ENCODE data around the gene SLC25A53. TPM values are rescaled to one million over a fixed set of nuclear protein-coding genes. Genes with fewer than 3 reads are reported as not detected.
A peak's percentile ranks its signal among the peaks of the same experiment; 100 is the strongest.
"Not testable (repeated sequence)": the region's sequence is repeated elsewhere in the genome, so short reads cannot be mapped to it uniquely, and the experiment has no call there.

The SLC25A53 gene
- total and polyA plus RNA-seq, 2 of the 4 experiments (the other 2 are of a cell fraction), result 3.7 to 5.9 TPM

DNA sequence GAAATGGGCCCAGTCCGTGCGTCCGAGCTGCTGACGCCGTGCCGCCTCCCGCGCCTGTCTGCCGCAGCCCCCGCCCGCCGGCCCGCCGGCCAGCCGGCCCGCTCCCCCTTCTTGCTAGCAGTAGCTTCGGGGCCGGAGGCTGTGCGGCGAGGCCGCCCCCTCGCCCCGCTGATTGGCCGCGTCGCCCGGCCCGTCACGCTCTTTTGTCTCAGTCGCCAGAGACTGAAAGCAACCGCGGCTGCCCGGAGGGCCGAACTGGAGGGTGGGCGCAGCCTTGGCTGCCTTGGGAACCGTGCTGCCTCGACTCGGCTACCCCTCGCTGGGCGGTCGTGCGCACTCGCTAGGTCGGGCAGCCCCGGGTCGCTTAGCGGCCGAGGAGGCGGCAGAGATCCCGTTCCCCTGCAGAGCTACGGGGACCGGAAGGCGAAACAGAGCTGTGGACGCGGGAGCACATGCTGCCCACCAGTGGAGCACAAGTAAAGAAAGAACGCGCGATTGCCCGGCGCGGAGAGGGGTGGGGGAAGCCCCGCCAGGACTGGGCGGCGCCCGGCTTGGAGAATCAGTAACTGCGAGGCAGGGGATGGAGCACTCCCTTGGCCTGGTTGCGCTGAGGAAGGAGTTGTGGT, 44.4 kb downstream of the SLC25A53 start, which contains the start of gene ZCCHC18:
Gene ZCCHC18 (plus strand): TSS at position 198 of the 626 bp plus-strand sequence. CDS start 1,589 bp downstream, outside the sequence.
- Histone ChIP-seq H2BK20ac (ENCODE audit: low read depth, low read length) (no peak within 1 kb of the TSS), H2BK15ac (ENCODE audit: low read depth, low read length) (no peak within 1 kb of the TSS), H3K4me2 (ENCODE audit: low read depth, low read length) (peak within 1 kb of the TSS; percentile 87), H3K4ac (ENCODE audit: low read depth, low read length) (no peak within 1 kb of the TSS; the same call in 1 of the 2 replicates), H4K91ac (ENCODE audit: insufficient read depth, low read depth, low read length) (no peak within 1 kb of the TSS), H3K23ac (ENCODE audit: low read depth, low read length) (0 out of 2 replicates have a peak within 1 kb of the TSS, but pooled peaks have one; percentile 24), H3K27me3 (ENCODE audit: control insufficient read depth, insufficient read depth, low read length) (peaks cover 6% of the 10 kb centered on the region; the same call in 1 of the 2 replicates), H3K4me1 (ENCODE audit: control insufficient read depth, insufficient read depth, low read length) (no peaks in the 10 kb centered on the region), H3K9ac (ENCODE audit: low read depth, low read length) (peak within 1 kb of the TSS; percentile 69), H4K20me1 (ENCODE audit: insufficient read depth, low read length) (no peaks in the 10 kb centered on the region), H3K18ac (ENCODE audit: low read depth, low read length) (no peak within 1 kb of the TSS; the same call in 1 of the 2 replicates), H4K5ac (ENCODE audit: low read depth, low read length) (peak within 1 kb of the TSS; percentile 60), H3K79me1 (ENCODE audit: low read depth in 1 of 2, low read length in 2 of 2) (no peaks in the 10 kb centered on the region), H3K27ac (ENCODE audit: insufficient read depth, low read length) (peak within 1 kb of the TSS; percentile 35; the same call in 1 of the 2 replicates), H3K9me1 (ENCODE audit: insufficient read depth, low read length) (no peaks in the 10 kb centered on the region), H3K14ac (replicated peaks; ENCODE audit: low read depth, low read length) (no peak within 1 kb of the TSS), H3K9me3 (ENCODE audit: control insufficient read depth, insufficient read depth, low read length) (no peaks in the 10 kb centered on the region), H2BK120ac (ENCODE audit: low read depth, low read length) (peak within 1 kb of the TSS; percentile 30; the same call in 1 of the 2 replicates), H3K4me3 (ENCODE audit: insufficient read depth, low read depth, low read length) (peak within 1 kb of the TSS; percentile 96), H2BK5ac (ENCODE audit: low read depth, low read length, poor library complexity, severe bottlenecking) (peak within 1 kb of the TSS; percentile 32), H3K56ac (ENCODE audit: extremely low read depth, insufficient read depth, low read length) (no peak within 1 kb of the TSS), H4K8ac (ENCODE audit: low read depth in 2 of 2, low read length in 2 of 2) (peak within 1 kb of the TSS; percentile 16 to 22; a peak in 2 of 4 replicates), H2AFZ (replicated peaks; ENCODE audit: low read length, poor library complexity) (peak within 1 kb of the TSS; percentile 91), H2AK5ac (ENCODE audit: low read depth, low read length) (no peak within 1 kb of the TSS), H2AK9ac (replicated peaks; ENCODE audit: low read depth, low read length, poor library complexity) (peak within 1 kb of the TSS; percentile 71), H3K36me3 (ENCODE audit: control insufficient read depth, insufficient read depth, low read length) (no peaks in the 10 kb centered on the region)
- DNase-seq (peak; percentile 57), ATAC-seq (ENCODE audit: low read depth) (peak; percentile 92)
- dilution Hi-C loops (cut with HindIII; ENCODE audit: low sequenced_read_pairs, unreplicated experiment), result no loop called here
- BruUV-seq (replicated peaks), result no TSS peak
- in situ Hi-C loops (cut with MboI; ENCODE audit: low sequenced_read_pairs), result loop anchor here (25.0 kb wide), 1 partner anchor 275 kb away; the partner anchor contains the start of gene RAB9B
- CTCF ChIA-PET, result interaction anchor here (1.0 to 1.3 kb wide), 3 partner anchors 11 to 14 kb away, joined by 3 to 4 read pairs (median 3); no protein-coding TSS in a partner anchor
- 0 out of 2 replicates have a peak, but pooled peaks have one; percentile 41 for TF ChIP-seq MXI1 (IDR thresholded peaks at IDR 0.05; ENCODE audit: borderline replicate concordance, low read depth, low read length)
- TF ChIP-seq FOS (IDR thresholded peaks at IDR 0.05; ENCODE audit: low read depth, low read length), result no peak
- TF ChIP-seq BHLHE40 (IDR thresholded peaks at IDR 0.05; ENCODE audit: low read depth, low read length), result no peak
- peak; percentile 46; the same call in 1 of the 2 replicates for TF ChIP-seq MAZ (IDR thresholded peaks at IDR 0.05; ENCODE audit: borderline replicate concordance, low read depth, low read length)
- peak; percentile 56 for TF ChIP-seq POLR2A (IDR thresholded peaks at IDR 0.05; ENCODE audit: low read depth, low read length)
- 9% methylated on average over 13 of the region's 67 CpGs; no CpG with 5 or more reads in 1 of the 2 experiments for WGBS, 2 experiments (ENCODE audit: extremely low coverage in 2 of 2, insufficient read length in 1 of 2)
- intact Hi-C loops (cut with micrococcal nuclease), result loop anchor here (1.0 to 5.0 kb wide), 3 partner anchors 14 to 425 kb away; partner anchors contain the start of gene MORF4L2
- POLR2A ChIA-PET (ENCODE audit: unreplicated experiment), result no interaction called here

DNA sequence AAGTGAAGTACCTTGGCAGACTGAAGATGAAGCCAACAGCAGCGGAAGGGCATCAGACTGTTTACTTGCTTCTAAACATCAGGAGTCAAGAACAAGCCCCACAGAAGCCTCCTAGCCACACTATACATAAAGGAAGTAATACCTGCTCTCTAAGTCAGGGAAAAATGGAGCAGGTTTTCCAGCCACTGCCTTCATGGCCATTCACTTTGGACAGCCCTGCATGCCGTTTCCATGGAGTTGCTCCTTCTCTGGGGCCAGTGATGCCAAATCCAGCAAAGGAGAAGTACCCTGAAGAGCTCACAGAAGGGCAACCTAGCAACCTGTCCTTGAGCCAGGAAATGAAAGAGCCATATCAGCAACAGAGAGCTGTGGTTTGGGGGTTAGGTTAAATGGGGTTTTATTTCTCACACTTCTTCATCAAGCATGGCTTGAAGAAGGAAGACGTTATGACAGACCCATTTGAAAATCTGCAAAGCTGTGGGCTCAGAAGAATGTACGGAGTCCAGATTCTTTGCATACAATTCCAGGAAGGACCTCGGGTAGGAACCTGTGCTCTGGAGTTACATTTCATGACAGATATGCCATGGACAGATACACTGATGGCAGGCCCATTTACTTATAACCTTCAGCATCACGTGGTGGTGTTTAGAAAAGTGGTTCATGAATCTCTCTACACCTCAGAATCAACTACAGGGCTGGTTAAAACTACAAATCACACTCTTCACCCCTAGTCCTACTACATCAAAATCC, 46.1 kb downstream of the SLC25A53 start:
- H3K9me3 ChIP-seq (ENCODE audit: control insufficient read depth, insufficient read depth, low read length); H3K18ac ChIP-seq (ENCODE audit: low read depth, low read length); H2BK15ac ChIP-seq (ENCODE audit: low read depth, low read length); H2BK20ac ChIP-seq (ENCODE audit: low read depth, low read length); H3K56ac ChIP-seq (ENCODE audit: extremely low read depth, insufficient read depth, low read length); H4K5ac ChIP-seq (ENCODE audit: low read depth, low read length); H3K9me1 ChIP-seq (ENCODE audit: insufficient read depth, low read length); BruUV-seq (replicated peaks); H4K8ac ChIP-seq (ENCODE audit: low read depth in 2 of 2, low read length in 2 of 2); H3K4ac ChIP-seq (ENCODE audit: low read depth, low read length); H4K20me1 ChIP-seq (ENCODE audit: insufficient read depth, low read length); H3K36me3 ChIP-seq (ENCODE audit: control insufficient read depth, insufficient read depth, low read length); H3K27me3 ChIP-seq (ENCODE audit: control insufficient read depth, insufficient read depth, low read length); DNase-seq; H3K9ac ChIP-seq (ENCODE audit: low read depth, low read length); H2AK5ac ChIP-seq (ENCODE audit: low read depth, low read length); H3K23ac ChIP-seq (ENCODE audit: low read depth, low read length); ATAC-seq (ENCODE audit: low read depth); H2AK9ac ChIP-seq (replicated peaks; ENCODE audit: low read depth, low read length, poor library complexity); H3K4me1 ChIP-seq (ENCODE audit: control insufficient read depth, insufficient read depth, low read length); H3K79me1 ChIP-seq (ENCODE audit: low read depth in 1 of 2, low read length in 2 of 2); H3K27ac ChIP-seq (ENCODE audit: insufficient read depth, low read length); H2BK5ac ChIP-seq (ENCODE audit: low read depth, low read length, poor library complexity, severe bottlenecking); H3K4me3 ChIP-seq (ENCODE audit: insufficient read depth, low read depth, low read length); H3K14ac ChIP-seq (replicated peaks; ENCODE audit: low read depth, low read length); POLR2A ChIA-PET (ENCODE audit: unreplicated experiment); H4K91ac ChIP-seq (ENCODE audit: insufficient read depth, low read depth, low read length); H3K4me2 ChIP-seq (ENCODE audit: low read depth, low read length); CTCF ChIA-PET; dilution Hi-C loops (cut with HindIII; ENCODE audit: low sequenced_read_pairs, unreplicated experiment); H2AFZ ChIP-seq (replicated peaks; ENCODE audit: low read length, poor library complexity); H2BK120ac ChIP-seq (ENCODE audit: low read depth, low read length): not testable (repeated sequence)
- intact Hi-C loops (cut with micrococcal nuclease), result loop anchor here (5.0 kb wide), 1 partner anchor 423 kb away; the partner anchor contains the start of gene MORF4L2
- no CpG with 5 or more reads among the region's 6 CpGs for WGBS, 2 experiments (ENCODE audit: extremely low coverage in 2 of 2, insufficient read length in 1 of 2)
- in situ Hi-C loops (cut with MboI; ENCODE audit: low sequenced_read_pairs), result loop anchor here (25.0 kb wide), 1 partner anchor 273 kb away; the partner anchor contains the start of gene RAB9B

All from IMR-90 (cell line).